ENCODE data around the gene LRP5.
"Not testable (repeated sequence)": the region's sequence is repeated elsewhere in the genome, so short reads cannot be mapped to it uniquely, and the experiment has no call there.

The LRP5 gene

DNA sequence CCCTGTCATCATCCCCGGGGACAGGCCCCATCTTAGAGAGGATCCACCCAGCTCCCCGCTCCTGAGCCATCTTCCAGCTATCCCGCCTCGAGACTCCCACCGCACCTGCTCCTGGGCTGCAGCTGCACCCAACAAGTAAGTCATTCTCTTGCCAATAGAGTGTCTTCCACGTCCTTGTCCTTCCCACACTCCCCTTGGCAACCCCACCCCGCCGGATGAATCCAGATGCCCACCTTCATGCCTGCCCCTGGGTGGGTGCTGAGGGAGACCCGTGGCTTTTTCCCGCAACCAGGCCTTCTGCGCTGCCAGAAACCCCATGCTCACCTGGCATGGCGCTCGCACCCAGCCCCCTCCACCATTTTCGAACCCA is 29.5 kb upstream of the LRP5 start:
- FAIRE-seq = no peak

DNA sequence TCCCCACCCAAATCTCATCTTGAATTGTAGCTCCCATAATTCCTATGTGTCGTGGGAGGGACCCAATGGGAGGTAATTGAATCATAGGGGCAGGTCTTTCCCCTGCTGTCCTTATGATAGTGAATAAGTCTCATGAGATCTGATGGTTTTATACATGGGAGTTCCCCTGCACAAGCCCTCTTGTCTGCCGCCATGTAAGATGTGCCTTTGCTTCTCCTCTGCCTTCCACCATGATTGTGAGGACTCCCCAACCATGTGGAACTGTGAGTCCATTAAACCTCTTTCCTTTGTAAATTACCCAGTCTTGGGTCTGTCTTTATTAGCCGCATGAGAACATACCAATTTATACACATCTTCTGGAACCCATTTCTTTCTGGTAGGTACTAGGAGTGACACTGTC is 27.8 kb upstream of the LRP5 start:
- FAIRE-seq = not testable (repeated sequence)

- FAIRE-seq = no peak
Observed at GRCh38 chr11:68287419-68287818, 25.0 kb upstream of the LRP5 start.

DNA sequence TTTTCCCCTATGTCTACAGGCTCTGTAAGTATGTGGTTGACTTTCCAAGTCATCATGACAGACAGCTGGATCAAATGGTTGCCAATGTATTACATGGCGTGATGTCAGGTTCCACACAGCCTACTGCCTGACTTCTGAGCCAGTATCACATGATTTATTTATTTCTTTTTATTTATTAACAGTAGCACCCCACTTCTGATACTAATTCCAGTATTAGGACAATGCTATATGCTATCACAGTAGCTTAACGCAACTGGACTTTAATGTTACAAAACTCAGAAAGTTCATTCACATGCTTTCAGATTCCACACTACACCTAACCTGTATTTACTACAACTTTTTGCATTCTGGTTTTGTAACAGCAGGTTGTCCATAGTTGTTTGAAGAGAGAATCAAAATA is 22.9 kb upstream of the LRP5 start:
- no peak for FAIRE-seq

DNA sequence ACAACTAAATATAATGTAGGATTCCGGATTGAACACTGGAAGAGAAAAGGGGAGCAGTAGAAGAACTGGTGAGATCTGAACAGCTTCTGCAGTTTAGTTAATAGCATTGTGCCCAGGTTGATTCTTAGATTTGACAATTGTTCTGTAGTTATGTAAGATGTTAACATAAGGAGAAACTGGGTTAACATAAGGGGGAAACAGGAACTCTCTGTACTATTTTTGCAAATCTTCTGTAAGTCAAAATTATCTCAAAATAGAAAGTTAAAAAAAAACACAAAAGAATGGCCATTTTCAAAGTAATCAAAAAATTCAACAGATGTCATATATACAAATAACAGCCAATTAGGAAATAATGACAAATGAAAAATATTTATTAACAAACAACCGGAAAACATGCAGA is 18.7 kb upstream of the LRP5 start:
- FAIRE-seq = no peak

DNA sequence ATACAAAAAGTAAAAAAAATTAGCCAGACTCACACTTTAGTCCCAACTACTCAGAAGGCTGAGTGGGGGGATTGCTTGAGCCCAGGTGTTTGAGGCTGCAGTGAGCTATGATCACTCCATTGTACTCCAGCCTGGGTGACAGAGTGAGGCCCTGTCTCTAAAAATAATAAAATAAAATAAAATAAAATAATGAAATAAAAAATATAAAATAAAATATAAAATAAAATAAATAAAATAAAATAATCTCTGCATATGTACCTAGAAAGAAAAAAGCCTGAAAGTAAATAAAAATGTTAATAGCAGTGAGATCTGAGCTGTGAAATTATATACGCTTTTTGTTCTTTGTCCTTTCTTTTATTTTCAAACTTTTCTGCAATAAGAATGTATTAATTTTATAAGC is 17.1 kb upstream of the LRP5 start:
- FAIRE-seq = no peak

DNA sequence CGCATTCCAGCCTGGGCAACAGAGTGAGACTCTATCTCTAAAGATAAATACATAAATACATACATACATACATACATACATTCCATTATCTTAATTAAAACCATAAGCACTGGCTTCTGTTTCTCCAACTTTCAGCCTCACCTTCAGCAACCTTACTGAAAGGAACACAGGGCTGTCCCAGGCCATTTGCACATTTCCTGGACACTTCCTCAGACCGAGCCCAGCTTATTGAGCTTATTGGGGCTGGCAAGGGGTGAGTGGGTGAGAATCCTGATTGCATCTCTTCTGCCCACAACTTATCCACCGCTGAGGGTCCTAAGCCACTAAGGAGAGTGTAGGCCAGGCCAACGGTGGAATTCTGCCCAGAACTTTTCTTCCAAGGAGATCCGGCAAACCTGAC is 16.5 kb upstream of the LRP5 start:
- no peak for FAIRE-seq

- FAIRE-seq = no peak
Observed at GRCh38 chr11:68296344-68297051, 15.9 kb upstream of the LRP5 start.

- FAIRE-seq = no peak
Observed at GRCh38 chr11:68297052-68297378, 15.4 kb upstream of the LRP5 start.

GRCh38 chr11:68297494-68297811 is 14.9 kb upstream of the LRP5 start:
- FAIRE-seq = no peak

DNA sequence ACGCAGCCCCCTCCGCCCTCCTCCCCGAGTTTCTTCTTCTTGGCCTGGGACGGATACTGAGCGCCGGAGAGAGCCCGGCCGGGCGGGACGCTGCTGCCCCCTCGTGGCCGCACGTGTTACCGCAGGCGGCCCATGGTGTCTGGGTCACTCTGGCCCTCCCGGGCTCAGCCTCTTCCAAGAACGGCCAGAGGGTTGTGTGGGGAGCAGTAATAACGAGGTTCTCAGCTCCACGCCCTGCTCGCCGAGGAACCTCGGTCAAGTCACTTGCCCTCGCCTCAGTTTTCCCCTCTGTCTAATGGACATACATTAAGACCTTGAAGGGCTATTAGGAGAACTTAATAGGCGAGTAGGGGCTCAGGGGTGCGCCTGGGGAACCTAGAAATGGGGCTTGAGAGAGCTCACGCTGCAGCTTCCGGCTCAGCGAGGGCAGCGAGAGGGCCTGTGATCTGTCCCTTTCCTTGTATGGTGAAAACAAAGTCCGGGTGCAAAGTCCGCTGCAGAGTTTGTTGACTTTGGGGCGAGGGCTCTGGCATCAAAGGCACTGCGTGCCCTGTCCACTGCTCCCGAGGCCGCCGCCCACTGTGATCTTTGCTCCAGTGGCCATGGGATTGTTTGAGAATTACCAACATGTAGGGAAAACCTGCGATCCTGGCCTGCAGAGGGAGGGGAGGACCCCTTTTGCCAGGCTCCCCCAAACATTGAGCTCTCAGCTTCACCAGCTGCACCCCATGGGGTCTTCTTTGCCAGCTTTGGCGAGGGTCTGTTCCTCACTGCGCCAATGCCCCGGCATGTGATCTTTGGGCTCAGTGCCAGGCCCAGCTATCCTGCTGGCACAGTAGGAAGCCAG is 14.4 kb upstream of the LRP5 start:
- FAIRE-seq = no peak

GRCh38 chr11:68298659-68299516 is 13.5 kb upstream of the LRP5 start:
- no peak for FAIRE-seq

DNA sequence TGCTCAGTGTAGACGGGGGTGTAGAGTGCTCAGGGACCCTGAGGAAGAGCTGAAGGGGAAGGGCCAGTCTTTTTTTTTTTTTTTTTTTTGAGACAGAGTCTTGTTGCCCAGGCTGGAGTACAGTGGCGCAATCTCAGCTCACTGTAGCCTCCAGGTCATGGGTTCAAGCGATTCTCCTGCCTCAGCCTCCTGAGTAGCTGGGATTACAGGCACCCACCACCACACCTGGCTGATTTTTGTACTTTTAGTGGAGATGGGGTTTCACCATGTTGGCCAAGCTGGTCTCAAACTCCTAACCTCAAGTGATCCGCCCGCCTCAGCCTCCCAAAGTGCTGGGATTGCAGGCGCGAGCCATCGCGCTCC is 12.9 kb upstream of the LRP5 start:
- FAIRE-seq = not testable (repeated sequence)

- FAIRE-seq = no peak
Observed at GRCh38 chr11:68300076-68300830, 12.1 kb upstream of the LRP5 start.

GRCh38 chr11:68302256-68302655 is 10.1 kb upstream of the LRP5 start:
- no peak for FAIRE-seq

DNA sequence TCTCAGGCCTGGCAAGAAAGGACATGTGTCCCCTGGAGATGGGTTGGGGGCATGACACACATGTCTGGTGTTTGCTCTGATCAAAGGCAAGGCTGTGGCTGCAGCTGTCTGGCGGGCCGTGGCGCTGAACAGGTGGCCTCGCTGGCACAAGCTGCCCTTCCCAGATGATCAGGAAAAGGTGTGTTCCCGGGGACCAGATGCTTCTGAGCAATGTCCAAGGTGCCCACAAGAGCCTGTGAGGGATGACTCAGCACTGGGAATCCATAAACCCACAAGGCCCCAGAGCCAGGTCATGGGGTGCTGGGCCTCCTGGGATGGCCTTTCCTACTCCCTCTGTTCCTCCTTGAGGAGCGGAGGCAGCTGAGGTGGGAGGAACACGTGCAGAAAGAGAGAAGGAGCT is 9.7 kb upstream of the LRP5 start:
- no peak for FAIRE-seq

DNA sequence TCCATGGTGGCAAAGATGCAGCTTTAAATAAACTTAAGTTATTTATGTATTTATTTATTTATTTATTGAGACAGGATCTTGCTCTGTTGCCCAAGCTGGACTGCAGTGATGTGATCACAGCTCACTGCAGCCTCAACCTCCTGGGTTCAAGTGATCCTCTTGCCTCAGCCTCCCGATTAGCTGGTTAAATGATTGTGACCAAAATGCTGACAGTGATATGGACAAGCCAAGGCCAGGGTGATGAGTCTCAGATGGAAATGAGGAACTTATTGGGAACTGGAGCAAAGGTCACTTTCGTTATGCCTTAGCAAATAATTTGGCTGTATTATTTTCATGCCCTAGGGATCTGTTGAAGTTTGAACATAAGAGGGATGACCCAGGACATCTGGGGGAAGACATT is 9.3 kb upstream of the LRP5 start:
- no peak for FAIRE-seq

DNA sequence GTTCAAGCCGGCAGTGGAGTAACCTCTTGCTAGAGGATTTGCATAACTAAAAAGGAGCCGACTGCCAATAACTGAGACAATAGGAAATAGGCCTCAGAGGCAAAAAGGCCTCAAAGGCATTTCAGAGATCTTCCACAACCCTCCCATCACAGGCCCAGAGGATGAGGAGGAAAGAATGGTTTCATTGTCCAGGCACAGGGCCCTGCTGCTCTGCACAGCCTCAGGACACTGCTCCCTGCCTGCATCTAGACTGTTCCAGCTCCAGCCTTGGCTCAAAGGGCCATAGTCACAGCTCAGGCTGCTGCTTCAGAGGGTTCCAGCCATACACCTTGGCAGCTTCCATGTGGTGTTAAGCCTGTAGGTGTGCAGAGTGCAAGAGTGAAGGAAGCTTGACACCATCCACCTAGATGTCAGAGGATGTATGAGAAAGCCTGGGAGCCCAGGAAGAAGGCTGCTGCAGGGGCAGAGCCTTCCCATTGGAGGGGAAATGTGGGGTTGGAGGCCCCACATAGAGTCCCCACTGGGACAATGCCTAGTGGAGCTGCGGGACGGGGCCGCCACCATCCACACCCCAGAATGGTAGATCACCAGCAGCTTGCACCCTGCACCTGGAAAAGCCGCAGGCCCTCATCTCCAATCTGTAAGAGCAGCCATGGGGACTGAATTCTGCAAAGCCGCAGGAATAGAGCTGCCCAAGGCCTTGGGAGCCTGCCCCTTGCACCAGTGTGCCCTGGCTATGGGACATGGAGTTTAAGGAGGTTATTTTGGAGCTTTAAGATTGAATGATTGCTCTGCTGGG is 8.2 kb upstream of the LRP5 start:
- FAIRE-seq = no peak

DNA sequence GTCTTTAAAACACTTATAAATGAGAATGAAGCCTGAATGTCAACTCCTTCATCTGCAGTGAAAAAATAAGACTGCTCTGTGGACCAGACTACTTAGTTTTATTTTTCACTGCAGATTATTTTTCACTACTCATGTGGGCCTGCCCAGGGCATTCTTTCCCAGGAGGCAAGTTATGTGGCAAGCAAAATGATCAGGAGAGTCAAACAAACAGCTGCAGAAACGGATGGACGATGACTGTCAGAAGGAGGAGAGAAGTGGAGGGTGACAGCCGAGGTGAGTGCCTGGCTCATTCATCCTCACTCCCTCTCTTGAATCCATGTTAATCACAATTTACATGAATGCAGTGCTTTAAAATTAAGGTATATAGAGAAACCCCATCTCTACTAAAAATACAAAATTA is 5.8 kb upstream of the LRP5 start:
- no peak for FAIRE-seq

- no peak for FAIRE-seq
Observed at GRCh38 chr11:68308068-68308467, 4.3 kb upstream of the LRP5 start.

DNA sequence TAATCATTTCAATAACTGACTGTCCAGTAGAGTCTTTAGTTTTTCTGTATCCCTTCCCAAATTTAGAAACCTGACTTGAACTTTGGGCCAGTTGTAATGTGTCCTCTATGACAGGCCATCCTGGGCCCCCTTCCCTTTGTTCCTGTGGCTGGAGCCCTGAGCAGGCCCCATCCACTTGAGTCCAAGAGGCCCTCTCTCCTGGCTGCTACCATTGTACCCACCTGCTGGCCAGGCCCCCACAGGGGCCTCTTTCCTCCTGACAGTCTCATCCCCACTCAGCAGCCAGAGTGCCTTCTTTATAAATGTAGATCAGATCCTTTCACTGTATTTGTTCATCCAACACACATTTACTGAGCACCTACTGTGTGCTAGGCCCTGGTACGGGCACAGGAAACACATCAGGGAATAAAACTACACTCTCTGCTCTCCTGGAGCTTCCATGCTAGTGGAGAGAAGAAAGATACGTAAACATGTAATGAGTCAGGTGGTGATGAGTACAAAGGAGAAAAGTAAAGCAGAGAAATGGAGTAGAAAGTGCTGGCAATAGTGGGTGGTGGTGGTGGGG is 2.7 kb upstream of the LRP5 start:
- FAIRE-seq = no peak
